ENCODE results near the gene NR3C2.

DNA sequence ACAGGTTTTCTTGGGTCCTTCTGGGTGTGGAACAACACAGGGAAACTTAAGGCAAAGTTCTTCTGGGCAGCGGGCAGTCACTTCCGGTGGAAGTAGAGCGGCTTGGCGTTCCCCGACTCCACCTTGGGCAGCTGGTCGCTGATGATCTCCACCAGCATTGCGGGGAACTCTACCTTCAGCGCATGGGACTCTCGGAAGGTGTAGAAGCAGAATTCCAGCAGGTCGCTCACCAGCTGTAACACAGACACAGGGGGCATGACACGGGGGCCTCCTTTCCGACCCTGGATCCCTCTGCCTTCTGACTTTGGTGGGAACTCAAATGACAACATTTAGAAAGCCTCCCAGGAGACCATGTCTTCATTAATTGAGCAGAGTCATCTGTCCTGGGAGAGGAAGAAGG, 360.9 kb downstream of the NR3C2 start:
- no peak for TF ChIP-seq FOS (IDR thresholded peaks at IDR 0.05; ENCODE audit: low read depth, low read length)
- TF ChIP-seq, protein P1, sequence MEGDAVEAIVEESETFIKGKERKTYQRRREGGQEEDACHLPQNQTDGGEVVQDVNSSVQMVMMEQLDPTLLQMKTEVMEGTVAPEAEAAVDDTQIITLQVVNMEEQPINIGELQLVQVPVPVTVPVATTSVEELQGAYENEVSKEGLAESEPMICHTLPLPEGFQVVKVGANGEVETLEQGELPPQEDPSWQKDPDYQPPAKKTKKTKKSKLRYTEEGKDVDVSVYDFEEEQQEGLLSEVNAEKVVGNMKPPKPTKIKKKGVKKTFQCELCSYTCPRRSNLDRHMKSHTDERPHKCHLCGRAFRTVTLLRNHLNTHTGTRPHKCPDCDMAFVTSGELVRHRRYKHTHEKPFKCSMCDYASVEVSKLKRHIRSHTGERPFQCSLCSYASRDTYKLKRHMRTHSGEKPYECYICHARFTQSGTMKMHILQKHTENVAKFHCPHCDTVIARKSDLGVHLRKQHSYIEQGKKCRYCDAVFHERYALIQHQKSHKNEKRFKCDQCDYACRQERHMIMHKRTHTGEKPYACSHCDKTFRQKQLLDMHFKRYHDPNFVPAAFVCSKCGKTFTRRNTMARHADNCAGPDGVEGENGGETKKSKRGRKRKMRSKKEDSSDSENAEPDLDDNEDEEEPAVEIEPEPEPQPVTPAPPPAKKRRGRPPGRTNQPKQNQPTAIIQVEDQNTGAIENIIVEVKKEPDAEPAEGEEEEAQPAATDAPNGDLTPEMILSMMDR (conservative IDR thresholded peaks at IDR 0.05; ENCODE audit: low read depth, low read length), result no peak
- TF ChIP-seq POLR2A (IDR thresholded peaks at IDR 0.05; ENCODE audit: low read depth, low read length), result no peak
- TF ChIP-seq, protein P2, sequence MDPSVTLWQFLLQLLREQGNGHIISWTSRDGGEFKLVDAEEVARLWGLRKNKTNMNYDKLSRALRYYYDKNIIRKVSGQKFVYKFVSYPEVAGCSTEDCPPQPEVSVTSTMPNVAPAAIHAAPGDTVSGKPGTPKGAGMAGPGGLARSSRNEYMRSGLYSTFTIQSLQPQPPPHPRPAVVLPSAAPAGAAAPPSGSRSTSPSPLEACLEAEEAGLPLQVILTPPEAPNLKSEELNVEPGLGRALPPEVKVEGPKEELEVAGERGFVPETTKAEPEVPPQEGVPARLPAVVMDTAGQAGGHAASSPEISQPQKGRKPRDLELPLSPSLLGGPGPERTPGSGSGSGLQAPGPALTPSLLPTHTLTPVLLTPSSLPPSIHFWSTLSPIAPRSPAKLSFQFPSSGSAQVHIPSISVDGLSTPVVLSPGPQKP (IDR thresholded peaks at IDR 0.05; ENCODE audit: borderline replicate concordance, low read depth, low read length), result no peak
- no peak for TF ChIP-seq RAD21 (IDR thresholded peaks at IDR 0.05; ENCODE audit: low read length)
- TF ChIP-seq MAFK (IDR thresholded peaks at IDR 0.05; ENCODE audit: low read depth, low read length), result no peak
- no peak for TF ChIP-seq MAZ (IDR thresholded peaks at IDR 0.05; ENCODE audit: borderline replicate concordance, low read depth, low read length)

Measured in IMR-90 (cell line).